Fibroblast of pulmonary artery (primary cell): ENCODE measurements around the gene GRXCR1.

Experiments used
- DNase-seq: peaks from one replicate; pipeline ENCODE4 v3.0.0-alpha.2; 2010; ENCODE audit warnings: low read depth
- H3K4me3 ChIP-seq: replicated peaks from 2 replicates; pipeline ENCODE4 v1.5.1; 2011; ENCODE audit warnings: low read depth, mild to moderate bottlenecking, control low read depth, low read length, moderate library complexity
- CTCF ChIP-seq: IDR thresholded peaks from 2 replicates; pipeline ENCODE4 v1.5.1; 2011; ENCODE audit warnings: mild to moderate bottlenecking, control low read depth, low read length, inconsistent platforms; ENCODE audit errors: missing control alignments

Gene GRXCR1

GRCh38 chr4:42955746-42956505 lies 63.4 kb downstream of the GRXCR1 start:
- DNase-seq, result no peak
- no peak overlapping the region for H3K4me3 ChIP-seq
- no peak for TF ChIP-seq CTCF

DNA sequence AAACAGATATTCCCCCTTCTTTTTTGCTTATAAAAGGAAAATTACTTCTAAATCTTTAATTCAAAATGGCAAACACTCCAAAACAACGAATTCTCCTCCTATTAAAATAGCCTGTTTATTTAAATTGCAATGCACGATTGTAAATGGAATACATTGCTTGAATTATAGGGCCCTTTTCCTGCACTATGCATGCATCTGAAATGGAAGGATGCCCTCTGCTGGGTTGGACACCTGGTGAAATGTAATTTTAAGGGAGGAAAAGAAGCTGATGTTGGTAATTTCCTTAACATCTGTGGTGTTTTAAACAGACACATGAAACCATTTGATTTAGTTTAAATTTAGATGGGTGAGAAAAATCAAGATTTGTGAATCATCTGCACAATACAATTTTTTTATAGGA lies 72.8 kb downstream of the GRXCR1 start:
- no peak for TF ChIP-seq CTCF
- no peak for DNase-seq
- H3K4me3 ChIP-seq, result no peak overlapping the region

GRCh38 chr4:42985976-42986375 lies 93.5 kb downstream of the GRXCR1 start:
- H3K4me3 ChIP-seq, result no peak overlapping the region
- TF ChIP-seq CTCF, result no peak
- no peak for DNase-seq

DNA sequence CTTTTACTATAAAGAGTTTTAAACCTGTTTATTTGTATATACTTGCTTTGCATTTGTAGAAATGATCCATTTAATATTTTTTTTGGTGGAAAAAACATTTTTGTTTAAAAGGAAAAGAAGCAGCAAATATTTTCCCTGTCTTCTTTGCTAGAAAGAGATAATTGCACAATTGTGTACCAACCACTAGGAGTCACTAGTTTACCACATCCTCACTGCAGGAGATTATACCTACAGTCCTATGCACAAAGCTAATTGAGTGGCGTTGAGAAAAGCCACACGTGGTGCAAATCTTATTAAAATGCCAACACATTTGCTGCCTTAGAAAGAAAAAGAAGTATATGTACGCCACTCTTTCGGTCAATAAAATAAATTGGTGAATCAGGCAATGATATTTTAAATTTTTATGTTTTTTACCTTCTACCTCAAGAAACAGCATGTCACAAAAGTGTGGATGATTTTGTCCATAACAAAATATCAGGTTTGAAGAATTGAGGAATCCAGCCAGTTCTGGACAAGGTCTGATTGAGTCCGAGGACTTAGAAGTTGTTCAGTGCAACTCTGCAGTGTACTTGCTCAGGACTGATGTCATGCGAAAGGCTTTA lies 102.9 kb downstream of the GRXCR1 start:
- DNase-seq, result peak; percentile 41
- peak; percentile 72 for TF ChIP-seq CTCF
- H3K4me3 ChIP-seq, result no peak overlapping the region

DNA sequence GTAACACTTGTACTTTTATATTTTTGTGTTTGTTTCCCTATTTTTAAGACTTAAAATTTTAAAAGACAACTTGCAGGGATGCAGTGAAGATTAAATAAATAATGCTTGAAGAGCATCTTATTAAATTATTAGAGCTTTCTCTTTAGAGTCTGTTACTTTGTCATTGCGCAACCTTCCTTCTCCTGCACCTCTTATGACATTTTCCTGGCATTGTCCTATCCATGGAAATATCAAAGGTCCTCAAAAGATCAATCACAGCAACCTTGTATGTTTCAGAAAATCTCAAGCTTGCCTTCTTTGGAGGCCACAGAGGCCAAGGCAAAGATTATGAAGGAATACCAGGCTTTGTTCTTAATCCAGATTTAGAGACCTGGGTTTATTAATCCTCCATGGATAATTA lies 116.3 kb downstream of the GRXCR1 start:
- H3K4me3 ChIP-seq, result no peak overlapping the region

DNA sequence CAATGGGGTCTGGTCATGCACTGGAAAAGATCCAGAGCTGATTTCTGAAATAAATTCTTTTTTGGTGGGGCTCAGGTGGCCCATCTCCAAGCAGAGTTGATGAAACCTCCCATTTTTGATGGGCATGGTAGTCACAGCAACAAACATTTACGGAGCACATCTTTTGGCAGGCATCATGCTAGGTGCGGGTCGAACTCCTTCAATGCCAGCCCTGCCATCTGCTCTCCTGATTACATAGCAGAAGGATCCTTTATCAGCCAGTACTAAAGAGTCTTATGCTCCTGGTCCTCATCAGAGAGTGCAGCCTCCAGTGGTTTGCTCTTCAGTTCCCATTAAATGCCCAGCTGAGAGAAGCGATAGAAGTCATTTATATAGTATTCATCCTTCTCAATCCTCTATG lies 121.7 kb downstream of the GRXCR1 start:
- no peak for TF ChIP-seq CTCF
- no peak for DNase-seq

More for the DNA sequence above, 116.3 kb downstream of the GRXCR1 start:
- DNase-seq, result no peak
- no peak for TF ChIP-seq CTCF

GRCh38 chr4:43041632-43042031 lies 149.1 kb downstream of the GRXCR1 start:
- TF ChIP-seq CTCF, result no peak
- no peak overlapping the region for H3K4me3 ChIP-seq
- DNase-seq, result no peak

More for the DNA sequence above, 121.7 kb downstream of the GRXCR1 start:
- H3K4me3 ChIP-seq, result no peak overlapping the region
